Effector CD4-positive, alpha-beta T cell (primary cell): ENCODE measurements around the gene MBNL1.

Experiments used
- DNase-seq: peaks from one replicate; pipeline ENCODE4 v3.0.0-alpha.2; 2020

Gene MBNL1

GRCh38 chr3:152499791-152500385, 231.2 kb downstream of the MBNL1 start:
- DNase-seq: no peak

- no peak for DNase-seq
Measured at GRCh38 chr3:152505926-152506325, 237.2 kb downstream of the MBNL1 start.

GRCh38 chr3:152508705-152509104, 240.0 kb downstream of the MBNL1 start:
- no peak for DNase-seq

- no peak for DNase-seq
Measured at GRCh38 chr3:152511904-152512303, 243.2 kb downstream of the MBNL1 start.

GRCh38 chr3:152513301-152513960, 244.7 kb downstream of the MBNL1 start:
- no peak for DNase-seq
